CD4-positive, alpha-beta T cell (primary cell): ENCODE data around the gene ANAPC7. TPM values are rescaled to one million over a fixed set of nuclear protein-coding genes. Genes with fewer than 3 reads are reported as not detected.
"Not testable (repeated sequence)": the region's sequence is repeated elsewhere in the genome, so short reads cannot be mapped to it uniquely, and the experiment has no call there.

ENCODE experiments used
- ATAC-seq: fragments of 200-7000 bp; cut with Tn5 transposase; one replicate; pipeline ENCODE4 v1.10.0; 2022; ENCODE audit warnings: mild to moderate bottlenecking; ENCODE audit not compliant: poor library complexity
- CTCF ChIA-PET: fragments of 350-600 bp; sonication (Branson Sonifier 250); formaldehyde crosslinking; loops from one replicate; lab custom pipeline; 2021; ENCODE audit warnings: antibody characterized with exemption, inconsistent platforms; lab: Charles Lee
- POLR2A ChIA-PET: fragments of 350-600 bp; sonication (Branson Sonifier 250); formaldehyde crosslinking; loops from one replicate; lab custom pipeline; 2021; ENCODE audit warnings: antibody characterized with exemption, inconsistent platforms; lab: Charles Lee
- DNase-seq, 14 experiments: peaks; one replicate each; pipeline ENCODE4 v3.0.0-alpha.2; 2013 to 2020; ENCODE audit warnings: mixed read lengths in 2 of 14
- H3K27ac ChIP-seq, 2 donors: one replicate each; pipeline versions ENCODE4 v1.5.1 to v1.7.0; 2013; ENCODE audit warnings: low read length in 2 of 2, low read depth in 1 of 2, mild to moderate bottlenecking in 1 of 2
- H3K27me3 ChIP-seq, 2 experiments: 1 replicate in 1 of 2; 2 replicates in 1 of 2; pipeline versions ENCODE4 v1.6.1 to v1.7.0; 2013; ENCODE audit warnings: low read length in 2 of 2, control low read depth in 1 of 2, mild to moderate bottlenecking in 1 of 2, moderate library complexity in 1 of 2; ENCODE audit not compliant: insufficient read depth in 2 of 2, control insufficient read depth in 1 of 2
- H3K36me3 ChIP-seq: one replicate; pipeline ENCODE4 v1.6.1; 2013; ENCODE audit warnings: low read length, control low read depth; ENCODE audit not compliant: insufficient read depth
- H3K4me1 ChIP-seq: one replicate; pipeline ENCODE4 v1.6.1; 2013; ENCODE audit warnings: low read length, control low read depth; ENCODE audit not compliant: insufficient read depth
- H3K4me3 ChIP-seq: one replicate; pipeline ENCODE4 v1.5.1; 2013; ENCODE audit warnings: mild to moderate bottlenecking, low read length, moderate library complexity
- H3K9me3 ChIP-seq, 2 experiments: 1 replicate in 1 of 2; 2 replicates in 1 of 2; pipeline versions ENCODE4 v1.6.1 to v1.7.0; 2013; ENCODE audit warnings: low read length in 2 of 2, mild to moderate bottlenecking in 2 of 2, control low read depth in 1 of 2, moderate library complexity in 1 of 2; ENCODE audit not compliant: control insufficient read depth in 1 of 2, insufficient read depth in 1 of 2
- H3K27ac Mint-ChIP-seq: one replicate; pipeline ENCODE4 v1.8.0; 2020; ENCODE audit warnings: mixed read lengths
- H3K27me3 Mint-ChIP-seq: one replicate; pipeline ENCODE4 v1.8.0; 2021; ENCODE audit warnings: mixed read lengths
- H3K36me3 Mint-ChIP-seq: one replicate; pipeline ENCODE4 v1.8.0; 2021; ENCODE audit warnings: low read depth, mixed read lengths
- H3K4me1 Mint-ChIP-seq: one replicate; pipeline ENCODE4 v1.8.0; 2021; ENCODE audit warnings: low read depth, mixed read lengths
- H3K4me3 Mint-ChIP-seq: one replicate; pipeline ENCODE4 v1.8.0; 2020; ENCODE audit warnings: mild to moderate bottlenecking, mixed read lengths
- H3K9me3 Mint-ChIP-seq: one replicate; pipeline ENCODE4 v1.8.0; 2020; ENCODE audit warnings: mixed read lengths
- intact Hi-C, 2 experiments: fragments of 100-400 bp; cut with DNase I in 1 of 2; cut with micrococcal nuclease in 1 of 2; formaldehyde crosslinking; loops; one replicate each; pipeline versions ENCODE4 v1.15.1 to v1.9.0; 2023 to 2025; cut with DNase I, micrococcal nuclease
- total RNA-seq, 174 experiments: library from RNA in 2 of 174; stranded (reverse) in 2 of 174; gene quantifications; one replicate each; pipeline ENCODE4 v1.2.3 and lab custom pipeline; 2021 to 2026
- TF ChIP-seq, protein P1 (sequence below): fragments of 200-600 bp; IDR thresholded peaks from one replicate; pipeline ENCODE4 v1.8.0; 2022; ENCODE audit warnings: antibody characterized with exemption, mild to moderate bottlenecking

The ANAPC7 gene
- total RNA-seq, 2 experiments from 2014 or later: 16.4 to 18.2 TPM

DNA sequence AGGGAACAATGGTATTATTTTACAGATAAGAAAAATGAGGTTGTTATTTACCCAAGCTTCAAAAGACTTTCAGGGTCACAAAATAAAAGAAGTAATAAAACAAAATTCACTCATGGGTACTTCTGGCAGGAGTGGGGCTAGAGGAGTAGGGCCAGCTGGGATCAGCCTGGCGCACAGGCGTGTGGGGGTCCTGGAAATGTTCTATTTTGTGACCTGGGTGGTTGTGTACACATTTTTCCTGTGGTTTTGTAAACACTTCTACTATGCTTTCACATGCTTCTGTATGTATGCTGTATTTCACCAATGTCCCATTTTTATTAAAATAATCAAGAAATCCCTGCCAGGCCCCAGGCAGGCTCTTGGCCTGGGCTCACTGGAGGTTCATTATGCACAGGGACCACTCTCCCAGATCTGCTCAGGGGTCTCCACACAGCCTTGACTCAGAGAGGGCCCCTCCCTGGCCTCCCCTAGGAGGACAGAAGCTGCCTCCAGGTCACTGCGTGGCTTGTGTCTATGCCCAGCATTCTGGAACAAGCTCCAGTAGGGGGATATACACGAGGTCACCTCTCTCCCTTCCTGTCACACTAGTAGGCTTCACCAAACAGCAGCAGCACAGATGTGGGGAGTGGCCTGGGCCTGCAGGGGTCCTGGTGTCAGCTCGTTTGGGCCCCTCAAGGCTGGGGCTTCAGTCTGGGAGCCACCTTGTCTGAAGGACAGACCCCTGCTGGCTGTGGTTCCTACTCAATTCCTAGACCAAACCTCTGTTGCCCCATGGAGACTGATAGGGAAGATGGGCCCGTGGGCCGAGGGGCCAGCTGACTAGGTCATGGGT is 37.8 kb downstream of the ANAPC7 start:
- DNase-seq (no peak), ATAC-seq (no peak)
- H3K9me3 Mint-ChIP-seq: no peaks in the 10 kb centered on the region
- CTCF ChIA-PET: interaction anchor here (0.7 kb wide), 1 partner anchor 73 kb away, joined by 3 read pairs; no protein-coding TSS in a partner anchor
- no peak overlapping the region for H3K27ac Mint-ChIP-seq
- H3K9me3 ChIP-seq: no peaks in the 10 kb centered on the region
- no peak overlapping the region for H3K4me3 Mint-ChIP-seq
- no peaks in the 10 kb centered on the region for H3K4me1 ChIP-seq
- POLR2A ChIA-PET: no interaction called here
- no peaks in the 10 kb centered on the region for H3K27me3 Mint-ChIP-seq
- no peak overlapping the region for H3K27ac ChIP-seq
- intact Hi-C loops: no loop called here
- no peaks in the 10 kb centered on the region for H3K36me3 Mint-ChIP-seq
- H3K36me3 ChIP-seq: no peaks in the 10 kb centered on the region
- H3K4me1 Mint-ChIP-seq: no peaks in the 10 kb centered on the region
- TF ChIP-seq, protein P1, sequence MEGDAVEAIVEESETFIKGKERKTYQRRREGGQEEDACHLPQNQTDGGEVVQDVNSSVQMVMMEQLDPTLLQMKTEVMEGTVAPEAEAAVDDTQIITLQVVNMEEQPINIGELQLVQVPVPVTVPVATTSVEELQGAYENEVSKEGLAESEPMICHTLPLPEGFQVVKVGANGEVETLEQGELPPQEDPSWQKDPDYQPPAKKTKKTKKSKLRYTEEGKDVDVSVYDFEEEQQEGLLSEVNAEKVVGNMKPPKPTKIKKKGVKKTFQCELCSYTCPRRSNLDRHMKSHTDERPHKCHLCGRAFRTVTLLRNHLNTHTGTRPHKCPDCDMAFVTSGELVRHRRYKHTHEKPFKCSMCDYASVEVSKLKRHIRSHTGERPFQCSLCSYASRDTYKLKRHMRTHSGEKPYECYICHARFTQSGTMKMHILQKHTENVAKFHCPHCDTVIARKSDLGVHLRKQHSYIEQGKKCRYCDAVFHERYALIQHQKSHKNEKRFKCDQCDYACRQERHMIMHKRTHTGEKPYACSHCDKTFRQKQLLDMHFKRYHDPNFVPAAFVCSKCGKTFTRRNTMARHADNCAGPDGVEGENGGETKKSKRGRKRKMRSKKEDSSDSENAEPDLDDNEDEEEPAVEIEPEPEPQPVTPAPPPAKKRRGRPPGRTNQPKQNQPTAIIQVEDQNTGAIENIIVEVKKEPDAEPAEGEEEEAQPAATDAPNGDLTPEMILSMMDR: no peak
- H3K27me3 ChIP-seq: no peaks in the 10 kb centered on the region
- H3K4me3 ChIP-seq: no peak overlapping the region

DNA sequence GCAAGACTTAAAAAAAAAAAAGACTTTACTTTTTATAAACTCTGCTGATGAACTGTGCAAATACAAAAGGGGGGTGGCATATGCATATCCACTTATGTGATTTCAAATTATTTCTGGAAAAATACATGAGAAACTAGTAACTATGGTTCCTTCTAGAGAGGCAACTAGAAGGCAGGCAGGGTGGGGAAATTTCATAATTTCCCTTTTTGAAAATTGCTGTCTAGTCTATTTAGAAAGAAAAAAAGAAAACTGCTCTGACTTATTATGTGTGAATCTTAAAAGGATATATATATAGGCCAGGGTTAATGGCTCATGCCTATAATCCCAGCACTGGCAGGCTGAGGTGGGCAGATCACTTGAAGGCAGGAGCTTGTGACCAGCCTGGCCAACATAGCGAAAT is 42.3 kb downstream of the ANAPC7 start:
- Histone ChIP-seq H3K36me3 (no peaks in the 10 kb centered on the region), H3K27me3 (no peaks in the 10 kb centered on the region), H3K4me1 (no peaks in the 10 kb centered on the region), H3K9me3 (no peaks in the 10 kb centered on the region), H3K27ac (no peak overlapping the region), H3K4me3 (no peak overlapping the region)
- H3K4me3 Mint-ChIP-seq: no peak overlapping the region
- CTCF ChIA-PET: no interaction called here
- TF ChIP-seq, protein P1: no peak
- no peaks in the 10 kb centered on the region for H3K36me3 Mint-ChIP-seq
- POLR2A ChIA-PET: no interaction called here
- H3K9me3 Mint-ChIP-seq: no peaks in the 10 kb centered on the region
- no peak for ATAC-seq
- intact Hi-C loops: no loop called here
- no peak overlapping the region for H3K27ac Mint-ChIP-seq
- no peaks in the 10 kb centered on the region for H3K27me3 Mint-ChIP-seq
- no peak for DNase-seq
- H3K4me1 Mint-ChIP-seq: no peaks in the 10 kb centered on the region

DNA sequence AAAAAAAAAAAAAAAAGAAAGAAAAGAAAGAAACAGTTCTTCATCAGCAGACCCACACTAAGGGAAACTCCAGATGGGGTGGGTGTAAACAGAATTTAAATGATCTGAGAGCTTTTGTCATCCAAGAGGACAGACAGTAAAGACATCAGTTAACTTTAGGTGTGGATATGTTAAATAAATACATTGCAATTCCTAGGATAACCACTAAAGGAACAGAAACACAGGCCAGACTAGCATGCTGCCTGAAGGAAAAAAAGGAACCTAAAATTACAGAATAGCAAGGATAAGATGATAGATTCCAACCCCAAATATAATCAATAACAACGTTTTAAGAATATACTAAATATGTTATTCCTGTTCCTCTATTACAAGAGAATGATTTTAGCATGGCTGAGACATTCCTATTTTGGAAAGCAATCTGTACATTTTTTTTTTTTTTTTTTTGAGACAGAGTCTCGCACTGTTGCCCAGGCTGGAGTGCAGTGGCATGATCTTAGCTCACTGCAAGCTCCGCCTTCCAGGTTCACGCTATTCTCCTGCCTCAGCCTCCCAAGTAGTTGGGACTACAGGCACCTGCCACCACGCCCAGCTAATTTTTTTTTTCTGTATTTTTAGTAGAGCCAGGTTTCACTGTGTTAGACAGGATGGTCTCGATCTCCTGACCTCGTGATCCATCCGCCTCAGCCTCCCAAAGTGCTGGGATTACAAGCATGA is 45.0 kb downstream of the ANAPC7 start:
- H3K36me3 ChIP-seq, H3K4me3 ChIP-seq, CTCF ChIA-PET, ATAC-seq, H3K27me3 Mint-ChIP-seq, H3K27me3 ChIP-seq, H3K9me3 ChIP-seq, H3K27ac Mint-ChIP-seq, H3K4me1 ChIP-seq, DNase-seq, H3K4me3 Mint-ChIP-seq, H3K27ac ChIP-seq, H3K36me3 Mint-ChIP-seq, POLR2A ChIA-PET, H3K9me3 Mint-ChIP-seq: not testable (repeated sequence)
- peaks cover 14% of the 10 kb centered on the region for H3K4me1 Mint-ChIP-seq
- intact Hi-C loops: loop anchor here (10.0 kb wide), 2 partner anchors 46 to 526 kb away; partner anchors contain the start of gene ANAPC7 (in 1 of the 2)
